Measurements from ENCODE around the gene HSPA12B. TPM values are rescaled to one million over a fixed set of nuclear protein-coding genes. Genes with fewer than 3 reads are reported as not detected.

The HSPA12B gene
- total RNA-seq, 2 donors from 2014 or later, result 1.5 to 1.7 TPM

GRCh38 chr20:3751675-3752385 is 19.3 kb downstream of the HSPA12B start:
- no peaks in the 10 kb centered on the region for H3K4me1 ChIP-seq
- DNase-seq, result peak; percentile 67
- H3K9me3 ChIP-seq, result no peaks in the 10 kb centered on the region
- H3K27ac ChIP-seq, result no peak overlapping the region
- no peak overlapping the region for H3K9ac ChIP-seq (ENCODE audit: low read depth in 2 of 2, low read length in 2 of 2)
- no peak for TF ChIP-seq CTCF (IDR thresholded peaks at IDR 0.05)
- intact Hi-C loops (cut with DNase I), result no loop called here
- H3K27me3 ChIP-seq, result peaks cover 15% of the 10 kb centered on the region
- no peaks in the 10 kb centered on the region for H3K36me3 ChIP-seq
- H3K4me3 ChIP-seq, result peak overlapping the region; percentile 34

- peaks cover 15% of the 10 kb centered on the region for H3K27me3 ChIP-seq
- no peak overlapping the region for H3K9ac ChIP-seq (ENCODE audit: low read depth in 2 of 2, low read length in 2 of 2)
- H3K36me3 ChIP-seq, result no peaks in the 10 kb centered on the region
- peak overlapping the region; percentile 34 for H3K4me3 ChIP-seq
- no peak for DNase-seq
- no peaks in the 10 kb centered on the region for H3K4me1 ChIP-seq
- intact Hi-C loops (cut with DNase I), result no loop called here
- no peaks in the 10 kb centered on the region for H3K9me3 ChIP-seq
- no peak overlapping the region for H3K27ac ChIP-seq
- TF ChIP-seq CTCF (IDR thresholded peaks at IDR 0.05), result no peak
Measured at GRCh38 chr20:3752386-3752759, 19.9 kb downstream of the HSPA12B start.

GRCh38 chr20:3753098-3753497 is 20.6 kb downstream of the HSPA12B start:
- Histone ChIP-seq H3K9ac (ENCODE audit: low read depth in 2 of 2, low read length in 2 of 2) (no peak overlapping the region), H3K27me3 (peaks cover 15% of the 10 kb centered on the region), H3K4me1 (no peaks in the 10 kb centered on the region), H3K27ac (no peak overlapping the region), H3K9me3 (no peaks in the 10 kb centered on the region), H3K36me3 (no peaks in the 10 kb centered on the region), H3K4me3 (no peak overlapping the region)
- DNase-seq, result peak; percentile 72
- TF ChIP-seq CTCF (IDR thresholded peaks at IDR 0.05), result peak; percentile 78
- intact Hi-C loops (cut with DNase I), result no loop called here

GRCh38 chr20:3753501-3754275 is 21.2 kb downstream of the HSPA12B start:
- Histone ChIP-seq H3K27me3 (peaks cover 15% of the 10 kb centered on the region), H3K4me1 (no peaks in the 10 kb centered on the region), H3K4me3 (no peak overlapping the region), H3K9ac (ENCODE audit: low read depth in 2 of 2, low read length in 2 of 2) (no peak overlapping the region), H3K9me3 (no peaks in the 10 kb centered on the region), H3K36me3 (no peaks in the 10 kb centered on the region), H3K27ac (no peak overlapping the region)
- no peak for DNase-seq
- intact Hi-C loops (cut with DNase I), result no loop called here
- TF ChIP-seq CTCF (IDR thresholded peaks at IDR 0.05), result no peak

GRCh38 chr20:3754276-3754630 is 21.8 kb downstream of the HSPA12B start:
- intact Hi-C loops (cut with DNase I), result no loop called here
- no peaks in the 10 kb centered on the region for H3K36me3 ChIP-seq
- no peak for DNase-seq
- H3K9ac ChIP-seq (ENCODE audit: low read depth in 2 of 2, low read length in 2 of 2), result no peak overlapping the region
- no peaks in the 10 kb centered on the region for H3K4me1 ChIP-seq
- peaks cover 15% of the 10 kb centered on the region for H3K27me3 ChIP-seq
- no peak overlapping the region for H3K4me3 ChIP-seq
- no peak overlapping the region for H3K27ac ChIP-seq
- no peaks in the 10 kb centered on the region for H3K9me3 ChIP-seq
- TF ChIP-seq CTCF (IDR thresholded peaks at IDR 0.05), result no peak
